Hindlimb muscle (tissue), 1 donor: Measurements from ENCODE around the gene PNPLA7. TPM values are rescaled to one million over a fixed set of nuclear protein-coding genes. Genes with fewer than 3 reads are reported as not detected.
"Not testable (repeated sequence)": the region's sequence is repeated elsewhere in the genome, so short reads cannot be mapped to it uniquely, and the experiment has no call there.

Source experiments
- DNase-seq: peaks from one replicate; pipeline ENCODE4 v3.0.0-alpha.2; 2013
- polyA plus RNA-seq: library from polyadenylated mRNA; unstranded; fragments of 120-200 nt; gene quantifications from one replicate; pipeline ENCODE4 v1.2.1, GENCODE V29; 2013; ENCODE audit not compliant: insufficient read length

PNPLA7 gene
- 4.5 TPM for polyA plus RNA-seq

DNA sequence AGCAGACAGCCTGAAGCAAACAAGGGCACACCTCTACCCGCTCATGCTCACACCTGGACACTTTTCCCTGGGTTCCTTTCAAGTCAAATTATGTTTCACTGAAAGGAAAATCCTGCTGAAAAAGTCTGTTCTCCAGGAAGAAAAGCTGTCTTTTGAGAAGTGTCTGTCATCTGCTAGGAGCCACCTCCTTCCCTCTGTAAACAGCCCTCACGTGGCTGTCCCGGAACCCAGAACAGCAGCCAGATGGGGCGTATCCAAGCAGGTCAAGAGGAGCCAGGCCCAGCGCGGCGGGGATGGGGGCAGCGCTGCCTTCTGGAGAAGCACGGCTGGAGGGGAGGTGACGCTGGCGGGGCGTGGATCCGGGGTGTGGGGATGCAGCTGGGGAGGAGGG lies at the start of gene PNPLA7:
TSS of gene PNPLA7 (minus strand) at position 172 of the 391 bp plus-strand sequence. CDS start 205 bp downstream, outside the sequence.
- peak; percentile 88 for DNase-seq

DNA sequence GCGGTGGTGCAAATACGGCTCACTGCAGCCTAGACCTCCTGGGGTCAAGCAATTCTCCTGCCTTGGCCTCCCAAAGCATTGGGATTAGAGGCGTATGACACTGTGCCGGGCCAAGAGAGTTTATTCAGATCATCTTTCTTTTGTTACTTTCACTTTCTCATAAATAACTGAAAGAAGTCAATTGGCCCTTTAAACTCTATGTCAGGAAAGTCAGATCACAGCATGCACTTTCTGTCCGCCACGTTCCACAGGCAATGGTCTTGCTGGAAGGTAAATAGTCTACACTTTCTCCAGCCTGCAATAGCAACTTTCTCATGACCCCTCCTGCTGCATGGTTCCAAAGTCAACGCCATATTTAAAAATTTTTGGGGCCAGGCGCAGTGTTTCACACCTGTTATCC lies 48.7 kb upstream of the PNPLA7 start:
- DNase-seq, result no peak

DNA sequence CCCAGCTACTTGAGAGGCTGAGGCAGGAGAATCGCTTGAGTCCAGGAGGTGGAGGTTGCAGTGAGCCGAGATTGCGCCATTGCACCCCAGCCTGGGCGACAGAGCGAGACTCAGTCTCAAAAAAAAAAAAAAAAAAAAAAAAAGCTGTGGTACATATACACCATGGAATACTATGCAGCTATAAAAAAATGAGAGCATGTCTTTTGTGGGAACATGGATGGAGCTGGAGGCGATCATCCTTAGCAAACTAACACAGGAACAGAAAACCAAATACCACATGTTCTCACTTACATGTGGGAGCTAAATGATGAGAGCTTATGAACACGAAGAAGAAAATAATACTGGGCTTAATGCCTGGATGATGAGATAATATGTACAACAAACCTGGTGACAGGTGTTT lies 46.4 kb upstream of the PNPLA7 start:
- DNase-seq, result not testable (repeated sequence)

DNA sequence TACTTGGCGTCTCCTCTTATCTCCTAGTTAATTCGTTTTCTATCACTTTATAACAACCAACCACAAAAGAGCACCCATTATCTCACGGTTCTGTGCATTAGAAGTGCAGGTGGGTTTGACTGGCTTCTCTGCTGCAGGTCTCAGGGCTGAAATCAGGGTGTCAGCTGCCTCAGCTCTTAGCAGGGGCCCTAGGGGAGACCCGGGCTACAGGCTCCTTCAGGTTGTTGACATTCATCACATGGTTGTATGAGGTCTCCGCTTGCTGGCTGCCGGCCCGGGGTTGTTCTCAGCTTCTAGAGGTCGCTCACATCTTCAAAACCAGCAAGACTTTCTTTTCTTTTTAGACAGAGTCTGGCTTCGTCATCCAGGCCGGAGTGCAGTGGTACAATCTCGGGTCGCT lies 43.0 kb upstream of the PNPLA7 start:
- no peak for DNase-seq

DNA sequence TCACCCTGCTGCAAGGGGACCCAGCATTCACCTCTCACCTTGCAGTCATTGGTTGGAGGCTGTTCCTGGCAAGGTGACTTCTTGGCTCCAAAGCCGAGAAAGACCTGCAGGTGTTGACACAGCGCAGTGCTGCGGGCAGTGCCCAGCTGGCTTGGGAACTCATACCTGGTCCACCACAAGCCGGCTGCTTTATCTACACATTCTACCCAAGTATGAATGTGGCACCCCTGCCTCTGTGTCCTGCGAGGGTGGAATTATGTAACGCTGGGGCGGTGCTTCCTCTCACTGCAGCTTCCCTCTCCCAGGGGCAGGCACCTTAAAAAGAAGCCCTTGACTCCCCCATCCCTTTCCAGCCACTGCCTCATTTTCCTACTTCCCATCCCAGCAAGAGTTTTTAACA lies 42.6 kb upstream of the PNPLA7 start:
- no peak for DNase-seq

- peak; percentile 93 for DNase-seq
Observed at GRCh38 chr9:137590469-137591383, 40.5 kb upstream of the PNPLA7 start, which contains the start of gene ZMYND19. Gene ZMYND19 (minus strand): TSS chr9:137590512. CDS start chr9:137590263, 249 bp downstream.

DNA sequence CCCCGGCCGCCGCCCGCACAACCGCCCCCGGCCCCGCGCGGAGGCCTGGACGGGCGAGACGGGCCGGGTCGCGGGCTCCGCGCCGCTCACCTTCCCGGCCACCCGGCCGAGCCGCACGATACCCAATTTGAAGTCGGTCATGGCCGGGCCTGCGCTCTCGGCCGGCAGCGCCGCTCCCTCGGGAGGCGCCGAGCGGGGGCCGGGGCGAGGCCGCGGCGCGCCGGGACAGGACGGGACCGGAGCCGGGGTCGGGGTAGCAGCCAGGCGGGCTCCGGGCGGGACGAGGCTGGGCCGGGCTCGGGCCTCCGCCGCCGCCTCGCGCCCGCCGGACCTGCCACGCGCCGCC lies 39.9 kb upstream of the PNPLA7 start:
- DNase-seq, result no peak

GRCh38 chr9:137589441-137590122 lies 39.4 kb upstream of the PNPLA7 start:
- no peak for DNase-seq

DNA sequence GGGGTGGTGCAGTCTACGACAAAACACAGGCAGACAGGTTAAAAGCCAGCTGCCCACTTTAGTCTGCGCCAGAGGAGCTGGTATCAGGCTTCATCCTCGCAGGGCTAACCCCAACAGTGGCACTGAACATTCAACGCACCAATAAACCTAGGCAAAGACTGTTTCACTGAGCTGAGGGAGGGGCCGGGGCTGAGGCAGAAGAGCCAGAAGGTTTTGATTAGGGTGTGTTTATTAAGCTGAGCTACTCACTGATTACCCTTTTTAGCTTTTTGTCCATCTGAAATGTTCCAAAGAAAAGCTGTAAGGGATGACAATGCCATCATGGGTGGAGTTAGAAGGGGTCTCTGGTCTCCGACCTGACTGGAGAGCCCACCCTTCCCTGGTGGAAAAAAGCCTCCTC lies 38.7 kb upstream of the PNPLA7 start:
- DNase-seq, result no peak

- DNase-seq, result no peak
Observed at GRCh38 chr9:137588311-137588710, 38.1 kb upstream of the PNPLA7 start.

DNA sequence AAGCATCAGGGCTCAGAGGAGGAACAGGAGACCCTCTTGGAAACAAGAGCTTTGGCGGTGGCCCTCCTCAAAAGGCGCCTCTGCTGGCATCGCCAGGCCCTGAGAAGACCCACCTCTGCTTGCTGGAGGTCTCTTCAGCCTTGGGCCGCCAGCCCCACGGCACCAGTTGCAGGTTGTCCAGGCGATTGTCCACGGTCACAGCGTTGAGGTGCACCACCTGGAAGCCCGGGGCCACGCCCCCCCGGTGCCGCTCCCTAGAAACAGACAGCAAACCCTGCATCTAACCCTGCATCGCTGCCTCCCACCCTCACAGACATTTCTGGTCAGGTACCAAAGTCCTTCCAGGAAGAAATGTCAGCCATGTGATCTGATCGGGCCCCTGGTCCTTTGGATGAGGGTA lies 36.7 kb upstream of the PNPLA7 start:
- no peak for DNase-seq

DNA sequence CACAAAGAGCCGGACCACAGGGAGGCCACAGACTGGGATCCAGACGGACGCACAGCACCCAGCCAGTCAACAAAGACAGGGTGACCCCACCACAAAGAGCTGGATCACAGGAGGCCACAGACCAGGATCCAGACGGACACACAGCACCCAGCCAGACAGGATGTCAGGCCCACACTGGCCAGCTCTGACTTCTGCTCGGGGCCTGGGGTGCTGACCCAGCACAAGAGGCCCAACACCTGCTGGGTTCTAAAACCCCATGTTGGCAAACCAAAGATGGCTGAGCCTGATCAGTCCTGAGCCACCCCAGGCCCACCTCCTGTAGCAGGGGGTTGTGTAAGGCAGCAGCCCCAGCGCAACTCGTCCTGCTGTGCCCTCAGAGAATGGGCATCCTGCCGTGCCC lies 33.8 kb upstream of the PNPLA7 start:
- DNase-seq, result no peak

DNA sequence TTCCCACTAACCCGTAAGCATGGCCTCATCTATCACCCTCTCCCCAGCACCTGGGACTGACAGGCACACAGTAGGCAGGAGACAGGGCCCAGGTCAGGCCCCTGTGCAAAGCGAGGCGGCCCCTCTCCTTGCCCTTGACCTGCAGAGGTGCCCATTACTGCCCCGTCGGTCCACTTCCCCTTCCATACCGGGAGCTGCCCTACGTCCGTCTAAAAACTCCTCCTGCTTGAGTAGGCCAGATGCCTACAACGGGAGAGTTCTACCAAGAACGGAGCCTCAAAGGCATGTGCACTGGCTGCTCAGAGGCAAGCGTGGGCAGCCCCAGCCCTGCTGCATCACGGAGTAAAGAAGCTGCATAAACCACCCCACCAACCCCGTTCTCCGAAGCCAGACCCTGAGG lies 33.1 kb upstream of the PNPLA7 start:
- no peak for DNase-seq

DNA sequence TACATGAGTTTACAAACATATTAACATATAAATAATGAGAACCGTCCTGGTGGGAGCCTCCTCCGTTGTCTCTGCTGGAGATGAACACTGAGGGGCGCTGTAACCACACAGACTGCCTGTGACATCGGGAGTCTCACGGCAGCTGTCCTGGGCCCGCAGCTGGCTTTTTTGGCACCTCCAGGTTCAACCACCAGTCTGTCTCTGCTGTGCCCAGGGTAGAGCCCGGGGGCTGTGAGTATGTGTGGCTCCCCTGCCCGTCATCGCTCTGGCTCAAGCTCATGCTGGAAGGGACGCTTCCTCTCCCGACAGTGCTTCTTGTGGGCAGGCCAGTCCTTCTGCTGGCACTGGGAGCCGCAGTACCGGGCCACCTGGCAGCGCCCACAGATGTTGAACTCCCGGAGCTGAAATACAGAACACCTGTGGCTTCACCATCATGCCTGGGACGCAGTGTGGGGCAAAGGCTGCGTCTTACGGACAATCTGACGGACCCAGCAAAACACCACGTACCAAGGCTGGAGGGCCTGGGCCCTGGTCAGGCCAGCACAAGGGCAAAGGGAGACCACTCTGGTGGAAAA lies 32.2 kb upstream of the PNPLA7 start:
- no peak for DNase-seq

GRCh38 chr9:137581361-137582285 lies 31.4 kb upstream of the PNPLA7 start:
- no peak for DNase-seq

GRCh38 chr9:137580954-137581322 lies 30.7 kb upstream of the PNPLA7 start:
- DNase-seq, result no peak

- no peak for DNase-seq
Observed at GRCh38 chr9:137580209-137580953, 30.2 kb upstream of the PNPLA7 start.

- no peak for DNase-seq
Observed at GRCh38 chr9:137579259-137579604, 29.0 kb upstream of the PNPLA7 start.

DNA sequence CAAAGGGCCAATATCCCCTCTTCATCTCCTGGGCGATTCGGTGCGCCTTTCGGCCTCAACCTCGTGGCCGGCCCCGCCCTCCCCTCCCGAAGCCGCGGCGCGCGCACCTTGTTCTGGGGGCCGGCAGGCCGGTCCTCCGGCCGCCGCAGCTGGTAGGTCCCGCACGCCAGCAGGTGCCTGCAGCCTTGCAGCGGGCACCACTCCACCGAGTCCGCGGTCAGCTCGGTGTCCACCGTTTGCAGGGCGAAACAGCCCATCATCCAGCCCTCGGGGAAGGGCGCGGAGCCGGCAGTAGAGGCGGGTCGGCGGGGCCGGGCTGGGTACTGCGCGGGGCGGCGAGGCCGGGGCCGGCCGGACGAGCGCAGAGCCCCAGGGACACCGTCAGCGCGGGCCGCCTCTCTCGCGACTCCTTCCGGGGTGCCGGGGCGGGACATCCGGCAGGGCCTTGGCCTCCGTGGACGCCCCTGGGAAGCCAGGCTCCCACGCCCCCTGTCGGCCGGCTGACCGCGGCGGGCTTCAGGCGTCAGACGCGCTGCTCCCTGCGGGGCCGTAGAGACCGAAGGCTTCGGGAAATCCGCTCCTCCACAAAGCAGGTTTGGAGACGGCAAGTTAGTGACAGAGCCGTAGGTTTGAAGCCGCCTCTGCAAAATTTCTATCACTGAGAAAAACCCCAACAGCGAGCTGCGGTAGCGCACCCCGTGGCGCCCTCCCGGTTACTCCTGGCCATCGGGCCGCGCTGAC lies 28.5 kb upstream of the PNPLA7 start, which contains the start of gene DPH7:
TSS of gene DPH7 (minus strand) at position 408 of the 741 bp plus-strand sequence. CDS start at position 260, 148 bp downstream.
- peak; percentile 96 for DNase-seq

GRCh38 chr9:137575716-137576411 lies 25.7 kb upstream of the PNPLA7 start:
- DNase-seq, result no peak
